HEK293T (cell line): Measurements from ENCODE around the gene SGCA.

Source experiments
- ARNT ChIP-seq: fragments of 450-650 bp; IDR thresholded peaks from 2 replicates; pipeline ENCODE4 v1.6.1; 2017; ENCODE audit warnings: mild to moderate bottlenecking
- BHLHE40 ChIP-seq: fragments of 450-650 bp; IDR thresholded peaks from 2 replicates; pipeline ENCODE4 v1.6.1; 2016; ENCODE audit warnings: mild to moderate bottlenecking, moderate library complexity, borderline replicate concordance
- ELF4 ChIP-seq: fragments of 450-650 bp; IDR thresholded peaks from 2 replicates; pipeline ENCODE4 v1.6.1; 2017; ENCODE audit warnings: antibody characterized with exemption
- L3MBTL2 ChIP-seq: fragments of 450-650 bp; conservative IDR thresholded peaks from 2 replicates; pipeline ENCODE4 v1.6.1; 2016; ENCODE audit warnings: mild to moderate bottlenecking
- LEF1 ChIP-seq: fragments of 450-650 bp; IDR thresholded peaks from 2 replicates; pipeline ENCODE4 v1.6.1; 2017; ENCODE audit warnings: mild to moderate bottlenecking, borderline replicate concordance
- SP1 ChIP-seq: fragments of 450-650 bp; IDR thresholded peaks from 2 replicates; pipeline ENCODE4 v1.6.1; 2017
- TARDBP ChIP-seq: fragments of 450-650 bp; IDR thresholded peaks from 2 replicates; pipeline ENCODE4 v1.6.1; 2016

DNA sequence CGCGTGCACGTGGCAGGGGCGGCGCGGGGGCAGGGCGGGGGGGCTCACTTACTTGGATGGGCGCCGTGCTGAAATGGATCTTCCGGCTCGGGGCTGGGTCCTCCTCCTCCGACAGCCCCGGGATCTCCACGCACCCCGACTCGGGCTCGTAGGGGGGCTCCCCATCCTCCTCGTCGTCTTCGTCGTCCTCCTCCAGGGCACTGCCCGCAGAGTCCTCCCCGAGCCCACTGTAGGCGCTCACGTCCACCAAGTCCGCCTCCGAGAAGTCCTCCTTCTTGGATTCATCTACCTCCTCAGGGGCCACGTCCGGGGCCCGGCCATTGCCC is 16.8 kb upstream of the SGCA start:
- TF ChIP-seq TARDBP (no peak), ELF4 (no peak), BHLHE40 (no peak), SP1 (no peak), ARNT (no peak), L3MBTL2 (peak; percentile 26; the same call in 1 of the 2 replicates), LEF1 (no peak)
